Trophoblast cell (in vitro differentiated cells and primary cell): Measurements from ENCODE around the gene CAMKK1.
A peak's percentile ranks its signal among the peaks of the same experiment; 100 is the strongest.

ENCODE experiments used
- DNase-seq, 2 donors: peaks; one replicate each; pipeline ENCODE4 v3.0.0-alpha.2; 2016
- H2AFZ ChIP-seq: 2 replicates; pipeline ENCODE4 v1.6.1; 2013; ENCODE audit warnings: low read length, moderate library complexity, mild to moderate bottlenecking; ENCODE audit not compliant: insufficient read depth, poor library complexity
- H2AK5ac ChIP-seq: 2 replicates; pipeline ENCODE4 v1.6.1; 2013; ENCODE audit warnings: mild to moderate bottlenecking, low read length
- H2BK120ac ChIP-seq: 2 replicates; pipeline ENCODE4 v1.6.1; 2013; ENCODE audit warnings: low read length, mild to moderate bottlenecking, moderate library complexity; ENCODE audit not compliant: insufficient read depth, poor library complexity
- H2BK12ac ChIP-seq: 2 replicates; pipeline ENCODE4 v1.6.1; 2013; ENCODE audit warnings: mild to moderate bottlenecking, low read length, moderate library complexity
- H2BK5ac ChIP-seq: 2 replicates; pipeline ENCODE4 v1.6.1; 2013; ENCODE audit warnings: low read length, low read depth, moderate library complexity, mild to moderate bottlenecking; ENCODE audit not compliant: poor library complexity
- H3K14ac ChIP-seq: 2 replicates; pipeline ENCODE4 v1.6.1; 2013; ENCODE audit warnings: mild to moderate bottlenecking, low read length
- H3K18ac ChIP-seq: 2 replicates; pipeline ENCODE4 v1.6.1; 2013; ENCODE audit warnings: mild to moderate bottlenecking, low read length
- H3K23ac ChIP-seq: 2 replicates; pipeline ENCODE4 v1.6.1; 2013; ENCODE audit warnings: low read length
- H3K27ac ChIP-seq: 2 replicates; pipeline ENCODE4 v1.5.1; 2013; ENCODE audit warnings: low read depth, mild to moderate bottlenecking, inconsistent platforms, low read length, moderate library complexity
- H3K27me3 ChIP-seq: 2 replicates; pipeline ENCODE4 v1.6.1; 2013; ENCODE audit warnings: inconsistent platforms, mild to moderate bottlenecking, low read length, moderate library complexity; ENCODE audit not compliant: insufficient read depth
- H3K36me3 ChIP-seq, 2 experiments: 1 replicate in 1 of 2; 2 replicates in 1 of 2; pipeline ENCODE4 v1.6.1; 2013; ENCODE audit warnings: low read length in 2 of 2, mild to moderate bottlenecking in 2 of 2, moderate library complexity in 1 of 2; ENCODE audit not compliant: insufficient read depth in 2 of 2, control insufficient read depth in 1 of 2
- H3K4ac ChIP-seq: 2 replicates; pipeline ENCODE4 v1.6.1; 2013; ENCODE audit warnings: low read depth, mild to moderate bottlenecking, low read length, moderate library complexity
- H3K4me1 ChIP-seq, 2 experiments: 1 replicate in 1 of 2; 2 replicates in 1 of 2; pipeline ENCODE4 v1.6.1; 2013; ENCODE audit warnings: low read length in 2 of 2, mild to moderate bottlenecking in 2 of 2, moderate library complexity in 1 of 2; ENCODE audit not compliant: insufficient read depth in 2 of 2, control insufficient read depth in 1 of 2
- H3K4me2 ChIP-seq: 2 replicates; pipeline ENCODE4 v1.6.1; 2013; ENCODE audit warnings: inconsistent platforms, mild to moderate bottlenecking, low read length, moderate library complexity
- H3K4me3 ChIP-seq: 2 replicates; pipeline ENCODE4 v1.5.1; 2013; ENCODE audit warnings: mild to moderate bottlenecking, low read depth, low read length, inconsistent platforms
- H3K79me1 ChIP-seq: one replicate; pipeline ENCODE4 v1.6.1; 2013; ENCODE audit warnings: low read length
- H3K79me2 ChIP-seq: 2 replicates; pipeline ENCODE4 v1.6.1; 2013; ENCODE audit warnings: low read length, mild to moderate bottlenecking; ENCODE audit not compliant: control insufficient read depth, insufficient read depth, poor library complexity
- H3K9ac ChIP-seq: 2 replicates; pipeline ENCODE4 v1.6.1; 2013; ENCODE audit warnings: mild to moderate bottlenecking, low read length
- H3K9me3 ChIP-seq: 2 replicates; pipeline ENCODE4 v1.6.1; 2013; ENCODE audit warnings: low read depth, mild to moderate bottlenecking, control low read depth, inconsistent platforms, low read length; ENCODE audit not compliant: insufficient read depth
- H4K12ac ChIP-seq: 2 replicates; pipeline ENCODE4 v1.6.1; 2013; ENCODE audit warnings: low read depth, mild to moderate bottlenecking, low read length, moderate library complexity
- H4K8ac ChIP-seq: 2 replicates; pipeline ENCODE4 v1.6.1; 2013; ENCODE audit warnings: low read depth, mild to moderate bottlenecking, low read length, moderate library complexity
- H4K91ac ChIP-seq: one replicate; pipeline ENCODE4 v1.6.1; 2013; ENCODE audit warnings: low read depth, mild to moderate bottlenecking, low read length, moderate library complexity
- WGBS: extraction: QIAGEN DNeasy Blood & Tissue Kit; methylation state at CpG from one replicate; pipeline ENCODE4 v1.1.7; 2013; ENCODE audit warnings: missing lambda C conversion rate; ENCODE audit not compliant: insufficient read length, insufficient coverage; ENCODE audit errors: extremely low coverage; 5-methylcytosine and 5-hydroxymethylcytosine counted together

CAMKK1 gene

DNA sequence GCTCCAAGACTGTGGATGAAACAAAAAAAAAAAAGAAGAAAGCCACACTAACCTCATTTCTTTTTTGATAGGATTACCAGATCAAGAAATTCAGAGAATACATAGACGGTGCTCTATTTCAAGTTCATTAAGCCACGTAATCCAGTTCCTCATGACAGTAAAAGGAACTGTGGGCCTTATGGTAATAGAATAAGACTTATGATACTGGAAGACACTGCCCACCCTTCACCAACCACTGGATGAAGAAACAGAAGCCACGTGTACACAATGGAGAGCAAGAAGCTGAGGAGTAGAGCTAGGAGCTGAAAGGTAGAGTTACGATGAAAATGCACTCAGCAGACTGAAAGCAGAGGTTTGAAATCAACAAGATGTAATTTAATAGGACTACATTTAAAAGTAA, 58.0 kb downstream of the CAMKK1 start:
- Histone ChIP-seq H3K18ac (no peak overlapping the region), H3K27me3 (no peaks in the 10 kb centered on the region), H3K4me1 (peaks cover 0 to 3% of the 10 kb centered on the region in 2 experiments), H3K79me1 (no peaks in the 10 kb centered on the region), H4K91ac (no peak overlapping the region), H3K9me3 (no peaks in the 10 kb centered on the region), H4K8ac (no peak overlapping the region), H3K23ac (no peak overlapping the region), H3K9ac (no peak overlapping the region), H2AK5ac (no peak overlapping the region), H3K14ac (no peak overlapping the region), H3K4ac (no peak overlapping the region), H3K79me2 (no peaks in the 10 kb centered on the region), H3K36me3 (peaks cover 24 to 40% of the 10 kb centered on the region in 2 experiments), H2AFZ (no peak overlapping the region), H3K4me2 (no peak overlapping the region), H4K12ac (no peak overlapping the region), H2BK12ac (no peak overlapping the region), H2BK120ac (no peak overlapping the region), H3K4me3 (no peak overlapping the region), H2BK5ac (no peak overlapping the region), H3K27ac (no peak overlapping the region)
- no CpG with 5 or more reads among the region's 4 CpGs for WGBS
- no peak for DNase-seq

DNA sequence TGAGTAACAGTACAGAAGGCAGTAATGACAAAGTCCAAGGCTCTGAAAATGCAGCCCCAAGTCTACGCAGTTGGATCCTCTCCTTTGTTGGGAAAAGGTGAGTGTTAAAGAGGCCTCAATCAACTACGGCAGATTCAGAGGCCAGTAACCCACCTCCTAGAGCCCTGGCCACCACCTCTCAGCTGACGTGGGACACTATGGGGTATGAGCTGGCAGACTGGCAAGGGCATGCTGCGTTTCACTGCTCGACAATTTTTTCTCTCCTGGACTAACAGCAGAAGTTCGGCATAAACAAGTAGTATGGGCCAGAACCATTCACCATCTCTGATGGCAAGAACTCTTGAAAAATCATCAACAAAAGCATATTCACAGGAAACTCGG, 64.0 kb downstream of the CAMKK1 start:
- Histone ChIP-seq H2BK5ac (no peak overlapping the region), H3K9me3 (peaks cover 2% of the 10 kb centered on the region), H2BK12ac (no peak overlapping the region), H2BK120ac (no peak overlapping the region), H3K18ac (no peak overlapping the region), H3K4me3 (no peak overlapping the region), H4K8ac (no peak overlapping the region), H3K14ac (no peak overlapping the region), H2AFZ (no peak overlapping the region), H4K91ac (no peak overlapping the region), H3K4ac (no peak overlapping the region), H3K36me3 (peaks cover 18 to 33% of the 10 kb centered on the region in 2 experiments), H3K79me1 (no peaks in the 10 kb centered on the region), H4K12ac (no peak overlapping the region), H3K4me2 (no peak overlapping the region), H3K79me2 (no peaks in the 10 kb centered on the region), H3K27ac (no peak overlapping the region), H3K23ac (no peak overlapping the region), H2AK5ac (no peak overlapping the region), H3K4me1 (no peaks in the 10 kb centered on the region), H3K9ac (no peak overlapping the region), H3K27me3 (no peaks in the 10 kb centered on the region)
- WGBS: no CpG with 5 or more reads among the region's 7 CpGs
- no peak for DNase-seq

DNA sequence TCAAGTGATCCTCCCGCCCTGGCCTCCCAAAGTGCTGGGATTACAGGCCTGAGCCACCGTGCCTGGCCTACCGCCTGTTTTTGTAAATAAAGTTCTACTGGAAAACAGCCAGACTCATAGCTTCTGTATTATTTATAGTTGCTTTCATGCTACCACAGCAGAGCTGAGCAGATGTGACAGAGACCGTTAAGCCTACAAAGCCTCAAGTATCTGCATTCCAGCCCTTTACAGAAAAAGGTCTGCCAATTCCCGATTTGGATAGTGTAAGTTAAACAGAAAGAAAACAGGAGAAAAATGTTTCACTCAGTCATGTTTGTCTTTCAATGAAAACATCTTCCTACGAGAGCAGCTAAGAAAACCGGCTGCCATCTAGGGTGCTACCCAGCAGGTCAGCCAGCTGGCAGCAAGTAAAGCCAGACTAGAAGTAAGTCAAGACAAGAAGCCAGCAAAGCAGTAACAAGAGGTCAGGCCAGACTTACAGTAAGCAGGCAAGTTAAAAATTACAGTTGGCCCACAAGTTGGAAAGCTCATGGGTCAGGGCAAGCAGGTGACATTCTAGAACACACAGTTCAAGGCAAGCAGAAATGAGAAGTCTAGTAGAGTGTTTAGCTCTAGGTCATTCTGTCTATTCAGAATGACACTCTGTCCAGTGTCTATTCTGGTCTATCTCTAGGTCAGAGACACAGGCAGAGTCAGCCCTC, 64.6 kb downstream of the CAMKK1 start:
- Histone ChIP-seq H3K9ac (no peak overlapping the region), H3K4me3 (no peak overlapping the region), H2BK12ac (no peak overlapping the region), H4K12ac (no peak overlapping the region), H3K36me3 (peaks cover 20 to 35% of the 10 kb centered on the region in 2 experiments), H2AK5ac (no peak overlapping the region), H3K18ac (no peak overlapping the region), H3K4me1 (no peaks in the 10 kb centered on the region), H3K79me2 (no peaks in the 10 kb centered on the region), H3K9me3 (peaks cover 2% of the 10 kb centered on the region), H3K23ac (no peak overlapping the region), H4K91ac (no peak overlapping the region), H3K27me3 (no peaks in the 10 kb centered on the region), H2AFZ (no peak overlapping the region), H2BK5ac (no peak overlapping the region), H3K79me1 (no peaks in the 10 kb centered on the region), H3K27ac (no peak overlapping the region), H2BK120ac (no peak overlapping the region), H3K4me2 (no peak overlapping the region), H3K14ac (no peak overlapping the region), H4K8ac (no peak overlapping the region), H3K4ac (no peak overlapping the region)
- no CpG with 5 or more reads among the region's 7 CpGs for WGBS
- no peak for DNase-seq

DNA sequence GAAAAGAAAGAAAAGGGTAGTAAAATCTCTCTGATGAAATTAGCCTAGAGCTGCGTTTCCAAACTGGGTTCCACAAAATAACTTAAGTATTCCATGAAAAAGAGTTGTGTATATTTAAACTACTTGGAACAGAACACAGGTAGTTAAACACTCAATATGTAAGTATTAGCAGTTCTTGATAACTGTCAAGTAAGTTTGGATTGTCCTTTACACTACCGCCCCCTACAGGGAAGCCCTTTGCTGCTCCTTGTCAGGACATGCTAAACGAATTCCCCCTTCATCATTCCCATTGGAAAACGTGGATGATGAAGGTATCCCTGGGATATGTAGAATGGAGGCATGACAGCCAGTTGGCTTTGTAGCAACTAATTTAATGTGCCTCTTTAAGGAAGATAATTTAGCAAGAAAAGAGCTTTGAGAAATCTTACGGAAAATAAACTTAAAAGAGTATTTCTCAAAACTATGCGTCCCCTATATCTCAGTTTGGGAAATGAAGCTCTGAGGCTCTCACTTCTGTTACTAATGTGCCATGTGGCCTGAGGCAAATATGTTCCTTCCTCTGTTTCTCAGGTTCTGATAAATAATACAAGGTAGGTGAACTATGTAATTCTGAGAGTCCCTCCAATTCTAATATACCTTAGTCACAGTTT, 65.6 kb downstream of the CAMKK1 start:
- Histone ChIP-seq H2BK5ac (no peak overlapping the region), H3K18ac (no peak overlapping the region), H2AFZ (no peak overlapping the region), H3K9ac (no peak overlapping the region), H3K9me3 (peaks cover 2% of the 10 kb centered on the region), H3K4me2 (no peak overlapping the region), H3K27me3 (no peaks in the 10 kb centered on the region), H4K8ac (no peak overlapping the region), H2BK120ac (no peak overlapping the region), H3K36me3 (peaks cover 17 to 31% of the 10 kb centered on the region in 2 experiments), H3K4ac (no peak overlapping the region), H4K91ac (no peak overlapping the region), H3K4me1 (no peaks in the 10 kb centered on the region), H3K23ac (no peak overlapping the region), H3K4me3 (no peak overlapping the region), H3K79me1 (no peaks in the 10 kb centered on the region), H3K79me2 (no peaks in the 10 kb centered on the region), H3K27ac (no peak overlapping the region), H4K12ac (no peak overlapping the region), H2BK12ac (no peak overlapping the region), H3K14ac (no peak overlapping the region), H2AK5ac (no peak overlapping the region)
- peak; percentile 75 to 91 for DNase-seq
- WGBS: no CpG with 5 or more reads among the region's 6 CpGs
